ENCODE measurements around the gene PIGQ. TPM values are rescaled to one million over a fixed set of nuclear protein-coding genes. Genes with fewer than 3 reads are reported as not detected.

Gene PIGQ
- total and polyA plus RNA-seq, 2 of the 13 experiments (the other 11 are each of a cell fraction or from before 2014, with no cell fraction given): 7.7 to 19.7 TPM

GRCh38 chr16:627454-628239 lies 57.9 kb downstream of the PIGQ start (continued):
- TF ChIP-seq ZBTB34 (CRISPR knock-in tag; IDR thresholded peaks at IDR 0.05) (0 out of 2 replicates have a peak, but pooled peaks have one; percentile 58), ZNF143 (CRISPR knock-in tag; IDR thresholded peaks at IDR 0.05) (no peak), RXRA (CRISPR knock-in tag; IDR thresholded peaks at IDR 0.05) (no peak), PRPF4 (IDR thresholded peaks at IDR 0.05; ENCODE audit: low read depth, low read length, poor library complexity, severe bottlenecking) (peak; percentile 52)

GRCh38 chr16:628321-629061 lies 58.7 kb downstream of the PIGQ start:
- no peaks in the 10 kb centered on the region for H4K20me1 ChIP-seq (ENCODE audit: insufficient read depth, low read length)
- WGBS (ENCODE audit: low lambda C conversion rate): 100% methylated on average over 7 of the region's 33 CpGs
- no peaks in the 10 kb centered on the region for H3K27me3 ChIP-seq (ENCODE audit: control insufficient read depth in 1 of 2, insufficient read depth in 2 of 2, low read length in 2 of 2)
- ATAC-seq (no peak), DNase-seq (ENCODE audit: low spot score) (no peak), FAIRE-seq (no peak)
- no TSS peak for BruUV-seq (replicated peaks)
- CTCF ChIA-PET (ENCODE audit: low intra/inter-chr PET ratio, low total read pairs): no interaction called here
- H3K4me1 ChIP-seq (ENCODE audit: insufficient read depth, low read length): peaks cover 19% of the 10 kb centered on the region
- H3K9ac ChIP-seq (ENCODE audit: insufficient read depth, low read depth, low read length): no peak overlapping the region
- H3K4me3 ChIP-seq (replicated peaks in 1 of 3; ENCODE audit: insufficient read depth in 1 of 3, low read depth in 2 of 3, low read length in 3 of 3): no peak overlapping the region
- no peaks in the 10 kb centered on the region for H3K79me2 ChIP-seq (ENCODE audit: insufficient read depth, low read length)
- in situ Hi-C loops (cut with HindIII; ENCODE audit: extremely low pct_ligation_motif_present, low pct_unique_long_range_greater_than_20kb): no loop called here
- POLR2A ChIA-PET: interaction anchor here (1.0 kb wide), 1 partner anchor 41 kb away, joined by 3 read pairs; no protein-coding TSS in a partner anchor
- peak overlapping the region; percentile 95 for H3K4me2 ChIP-seq (ENCODE audit: low read depth, low read length)
- no peaks in the 10 kb centered on the region for H3K9me3 ChIP-seq (ENCODE audit: low read length)
- peaks cover 4% of the 10 kb centered on the region in 2 experiments; a peak in 2 of 5 replicates for H3K36me3 ChIP-seq (replicated peaks in 1 of 2; ENCODE audit: control insufficient read depth in 1 of 2, insufficient read depth in 2 of 2, low read length in 2 of 2)
- H3K27ac ChIP-seq (ENCODE audit: extremely low read length, insufficient read depth, low read length): no peak overlapping the region
- no peak overlapping the region for H2AFZ ChIP-seq (ENCODE audit: low read length)
- intact Hi-C loops (cut with micrococcal nuclease; ENCODE audit: unreplicated experiment): no loop called here
- TF ChIP-seq HNRNPLL (IDR thresholded peaks at IDR 0.05; ENCODE audit: low read depth, low read length, poor library complexity, severe bottlenecking): peak; percentile 6
- TF ChIP-seq RNF2 (conservative IDR thresholded peaks at IDR 0.05; ENCODE audit: low read depth): no peak
- no peak for TF ChIP-seq ZNF780A (CRISPR knock-in tag; IDR thresholded peaks at IDR 0.05)
- TF ChIP-seq ZBTB49 (CRISPR knock-in tag; IDR thresholded peaks at IDR 0.05; ENCODE audit: borderline replicate concordance): no peak
- TF ChIP-seq ZNF253 (CRISPR knock-in tag; IDR thresholded peaks at IDR 0.05; ENCODE audit: borderline replicate concordance): no peak
- TF ChIP-seq CREM (IDR thresholded peaks at IDR 0.05): no peak
- TF ChIP-seq CREM (CRISPR knock-in tag; IDR thresholded peaks at IDR 0.05): no peak
- no peak for TF ChIP-seq CREBL2 (CRISPR knock-in tag; IDR thresholded peaks at IDR 0.05; ENCODE audit: borderline replicate concordance)
- no peak for TF ChIP-seq AFF4 (CRISPR knock-in tag; IDR thresholded peaks at IDR 0.05)

Measured in HepG2 (cell line).